Activated T-helper 1 cell treated with Interleukin-2 at 50 U/mL for 16 hours (primary cell): ENCODE results near the gene TTC39C.

ENCODE experiments used
- DNase-seq: peaks from one replicate; pipeline ENCODE4 v3.0.0-alpha.2; 2020; ENCODE audit warnings: low read depth

Gene TTC39C

DNA sequence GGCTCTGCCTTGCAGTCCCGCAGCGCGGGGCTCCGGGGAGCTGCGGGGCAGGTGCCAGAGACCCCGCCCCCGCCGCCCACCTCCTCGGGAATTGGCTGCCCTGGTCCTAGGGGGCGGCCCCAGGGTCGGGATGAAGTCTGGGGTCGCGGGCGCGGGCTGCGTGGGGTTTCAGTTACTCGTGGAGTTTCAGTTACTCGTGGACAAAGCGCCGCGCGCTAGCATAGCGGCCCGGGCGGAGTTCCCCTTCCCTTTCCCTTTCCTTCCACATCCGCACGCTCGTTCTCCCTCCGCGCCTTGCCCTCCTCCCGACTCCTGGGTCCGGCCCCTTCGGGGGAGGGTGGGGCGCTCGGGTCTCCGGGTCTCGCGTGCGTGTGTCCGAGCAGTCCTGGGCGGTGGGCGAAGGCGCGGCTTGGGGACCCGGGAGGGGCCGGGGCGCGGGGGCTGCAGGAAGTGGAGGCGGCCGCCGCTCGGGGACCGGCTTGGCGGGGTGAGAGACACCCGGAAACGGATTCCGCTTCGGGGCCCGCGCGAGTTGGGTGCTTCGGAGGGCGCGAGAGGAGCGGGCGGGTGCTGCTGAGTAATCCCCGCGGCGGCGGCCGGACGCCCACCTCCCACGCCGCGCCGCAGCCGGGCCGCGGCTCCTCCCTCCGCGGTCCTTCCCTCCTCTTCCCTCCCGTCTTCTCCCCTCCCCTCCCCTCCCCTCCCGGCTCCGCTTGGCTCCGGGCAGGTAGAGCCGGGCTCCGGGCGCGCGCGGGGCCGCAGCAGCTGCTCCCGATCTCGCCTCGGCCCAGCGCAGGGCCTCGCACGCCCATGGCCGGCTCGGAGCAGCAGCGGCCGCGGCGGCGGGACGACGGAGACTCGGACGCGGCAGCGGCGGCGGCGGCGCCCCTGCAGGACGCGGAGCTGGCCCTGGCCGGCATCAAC, at the start of gene TTC39C:
TSS of gene TTC39C (plus strand) at position 693 of the 924 bp plus-strand sequence. CDS start at position 811, 118 bp downstream.
- DNase-seq = peak; percentile 78

DNA sequence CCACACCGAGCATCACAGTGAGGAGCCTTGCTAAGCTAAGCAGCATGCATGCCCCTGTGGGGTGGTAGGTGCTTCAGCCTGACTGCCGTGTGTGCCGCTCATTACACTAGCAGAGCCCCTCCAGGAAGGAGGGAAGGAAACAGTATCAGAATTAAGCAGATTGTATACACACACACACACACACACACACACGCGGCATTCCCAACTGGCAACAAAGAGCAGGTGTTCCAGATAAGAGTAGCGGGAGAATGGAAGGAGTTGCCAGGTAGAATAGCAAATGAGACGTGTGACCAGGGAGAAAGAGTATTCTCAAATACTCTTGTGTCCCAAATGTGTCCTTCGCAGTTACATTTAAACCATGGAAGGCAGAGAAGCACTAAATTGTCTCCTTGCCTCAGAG, 47.6 kb upstream of the TTC39C start:
- DNase-seq = no peak

- no peak for DNase-seq
These were observed 47.0 kb upstream of the TTC39C start for GRCh38 chr18:23967321-23968089.

DNA sequence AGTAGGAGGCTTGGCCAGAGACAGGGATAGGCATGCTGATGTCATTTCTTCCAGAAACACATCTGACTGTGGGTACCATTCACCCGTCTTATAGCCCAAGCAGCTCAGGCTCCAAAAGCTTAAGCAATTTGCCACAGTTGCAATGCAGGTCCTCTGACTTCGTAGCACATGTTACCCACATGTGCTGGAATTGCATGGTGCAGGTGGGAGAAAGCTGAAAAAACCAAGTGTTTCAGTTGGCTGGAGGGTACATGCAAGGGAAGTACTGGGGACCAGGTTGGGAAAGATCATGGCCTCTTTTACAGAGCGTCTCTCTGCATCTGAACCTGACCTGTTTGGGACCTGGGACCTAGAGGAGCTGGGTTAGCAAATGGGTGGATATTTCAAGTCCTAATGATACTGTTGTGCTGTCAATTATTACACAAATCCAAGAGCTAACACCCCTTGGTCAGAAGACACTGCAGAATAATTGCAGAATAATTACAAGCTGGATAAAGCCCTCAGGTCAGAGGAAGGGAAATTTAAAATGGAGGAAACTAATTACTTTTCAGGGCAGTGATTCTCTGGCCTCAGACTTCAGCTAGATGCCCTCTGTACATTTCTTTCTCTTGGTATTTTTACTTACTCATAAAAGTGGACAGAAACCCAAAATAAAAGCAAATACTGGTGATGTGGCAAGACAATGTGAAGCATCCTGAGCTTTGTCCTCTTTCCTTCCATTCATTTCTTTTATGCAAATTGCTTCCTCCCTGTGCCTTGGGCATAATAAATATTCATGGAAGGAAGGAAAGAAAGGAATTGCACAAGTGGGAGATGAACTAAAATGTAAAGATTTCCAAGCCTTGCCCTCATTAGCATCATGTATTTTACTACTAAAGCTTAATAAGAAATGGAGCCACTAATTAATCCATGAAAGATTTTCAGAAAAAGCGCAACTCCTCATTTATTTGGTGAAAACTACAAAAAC, 45.6 kb upstream of the TTC39C start:
- DNase-seq = no peak

- no peak for DNase-seq
These were observed 44.9 kb upstream of the TTC39C start for GRCh38 chr18:23969664-23970063.

DNA sequence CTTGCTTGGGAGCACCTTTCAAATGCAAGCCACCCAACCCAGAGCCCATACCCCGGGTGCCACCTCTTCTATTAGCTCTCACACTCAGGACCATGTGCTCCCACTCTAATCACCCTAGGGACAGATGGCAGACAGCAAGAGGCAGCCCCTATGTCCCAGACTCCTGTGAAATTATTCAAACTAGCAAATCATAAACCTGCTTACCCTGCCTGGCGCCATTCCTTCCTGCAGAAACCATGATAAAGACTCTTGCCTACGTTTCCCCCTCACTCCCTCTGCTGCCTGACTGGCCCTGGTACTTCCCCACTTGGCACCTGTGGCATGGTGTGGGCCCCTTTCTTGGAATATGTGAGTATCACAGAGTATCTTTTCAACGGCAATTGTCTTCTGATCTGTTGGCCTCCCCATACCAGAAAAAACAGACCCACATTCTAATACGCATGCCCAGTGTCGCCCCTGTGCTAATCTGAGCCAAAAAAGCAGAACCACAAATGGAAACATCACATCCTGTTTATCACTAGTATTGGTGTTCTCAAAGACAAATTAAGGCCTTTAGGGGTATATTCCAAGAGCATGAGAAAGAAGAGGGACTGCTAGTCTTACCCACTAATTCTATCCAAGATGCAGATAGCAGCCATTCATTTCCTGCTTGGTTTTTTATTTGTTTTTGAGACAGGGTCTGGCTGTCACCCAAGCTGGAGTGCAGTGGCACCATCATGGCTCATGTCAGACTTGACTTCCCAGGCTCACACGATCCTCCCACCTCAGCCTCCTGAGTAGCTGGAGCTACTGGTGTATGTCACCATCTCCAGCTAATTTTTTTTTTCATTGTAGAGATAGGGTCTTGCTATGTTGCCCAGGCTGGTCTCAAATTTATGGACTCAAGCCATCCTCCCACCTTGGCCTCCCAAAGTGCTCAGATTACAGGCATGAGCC, 44.1 kb upstream of the TTC39C start:
- DNase-seq = peak; percentile 52

DNA sequence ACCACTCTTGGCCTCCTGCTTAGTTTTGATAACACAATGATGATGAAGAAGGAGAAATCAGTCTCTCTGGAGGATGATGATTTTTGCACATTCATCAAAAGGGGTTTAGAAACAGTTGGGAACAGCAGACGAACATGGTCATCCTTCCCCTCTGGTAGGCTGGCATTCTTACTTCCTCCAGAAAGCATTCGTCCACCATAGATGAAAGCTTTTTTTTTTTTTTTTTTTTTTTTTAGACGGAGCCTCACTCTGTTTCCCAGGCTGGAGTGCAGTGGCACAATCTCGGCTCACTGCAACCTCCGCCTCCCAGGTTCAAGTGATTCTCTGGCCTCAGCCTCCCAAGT, 43.5 kb upstream of the TTC39C start:
- DNase-seq = no peak

DNA sequence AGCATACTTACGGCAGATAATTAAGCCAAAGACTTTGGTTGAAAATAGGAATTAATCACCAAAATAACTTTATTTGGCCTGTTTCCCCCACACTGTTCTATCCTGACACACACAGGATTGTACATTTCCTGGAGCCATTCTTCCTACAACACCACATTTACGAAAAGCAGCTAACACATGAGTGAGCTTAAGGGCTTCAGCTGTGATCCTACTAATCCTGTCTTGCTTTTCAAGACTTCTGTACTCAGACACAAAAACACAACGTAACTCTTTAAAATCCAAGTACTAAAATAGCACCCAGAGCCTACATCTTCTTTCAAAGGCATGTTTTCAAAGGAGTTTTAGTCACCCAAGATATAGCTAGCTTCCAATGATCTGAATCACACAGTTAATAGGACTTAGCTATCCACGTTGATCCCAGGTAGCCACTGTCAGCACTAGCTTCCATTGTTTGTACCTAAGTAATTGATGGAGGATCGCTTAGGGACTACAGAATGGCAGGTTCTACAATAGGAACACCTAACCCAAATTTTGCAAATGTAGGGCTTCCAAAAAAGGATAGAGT, 42.8 kb upstream of the TTC39C start:
- DNase-seq = no peak

GRCh38 chr18:23972453-23972852, 42.1 kb upstream of the TTC39C start:
- peak; percentile 11 for DNase-seq

GRCh38 chr18:23977103-23977502, 37.5 kb upstream of the TTC39C start:
- no peak for DNase-seq

DNA sequence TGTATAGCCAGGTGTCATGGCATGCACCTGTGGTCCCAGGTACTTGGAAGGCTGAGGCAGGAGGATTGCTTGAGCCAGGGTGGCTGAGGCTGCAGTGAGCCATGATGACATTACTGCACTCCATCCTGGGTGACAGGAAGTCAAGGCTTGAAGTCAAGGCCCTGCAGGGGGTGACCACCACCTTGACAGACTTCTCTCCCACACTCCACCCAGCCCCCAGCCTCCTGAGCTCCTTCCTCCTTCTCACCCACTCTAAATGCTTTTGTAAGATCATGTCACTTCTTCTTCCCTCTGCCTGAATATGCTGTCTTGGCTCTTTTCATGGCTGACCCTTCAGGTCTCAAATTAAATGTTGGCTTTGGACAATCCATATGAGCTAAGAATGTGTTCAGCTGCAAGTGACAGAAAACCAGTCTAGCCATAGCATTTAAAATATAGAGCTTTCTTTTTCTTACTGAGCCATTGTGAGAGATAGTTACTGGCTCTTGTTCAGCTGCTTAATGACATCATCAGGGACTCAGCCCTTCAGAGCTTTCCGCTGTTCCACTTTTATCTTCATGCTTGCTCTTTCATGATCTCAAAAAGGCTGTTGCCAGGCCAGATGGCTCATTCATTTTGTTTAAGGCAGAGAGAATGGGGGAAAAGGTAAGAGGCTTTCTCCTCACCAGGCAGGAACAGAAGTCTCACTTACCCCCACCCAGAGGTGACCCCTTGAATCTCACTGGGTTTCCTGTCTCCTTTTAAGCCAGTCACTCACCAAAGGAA, 36.7 kb upstream of the TTC39C start:
- DNase-seq = no peak

- no peak for DNase-seq
These were observed 33.1 kb upstream of the TTC39C start for GRCh38 chr18:23981369-23981980.

DNA sequence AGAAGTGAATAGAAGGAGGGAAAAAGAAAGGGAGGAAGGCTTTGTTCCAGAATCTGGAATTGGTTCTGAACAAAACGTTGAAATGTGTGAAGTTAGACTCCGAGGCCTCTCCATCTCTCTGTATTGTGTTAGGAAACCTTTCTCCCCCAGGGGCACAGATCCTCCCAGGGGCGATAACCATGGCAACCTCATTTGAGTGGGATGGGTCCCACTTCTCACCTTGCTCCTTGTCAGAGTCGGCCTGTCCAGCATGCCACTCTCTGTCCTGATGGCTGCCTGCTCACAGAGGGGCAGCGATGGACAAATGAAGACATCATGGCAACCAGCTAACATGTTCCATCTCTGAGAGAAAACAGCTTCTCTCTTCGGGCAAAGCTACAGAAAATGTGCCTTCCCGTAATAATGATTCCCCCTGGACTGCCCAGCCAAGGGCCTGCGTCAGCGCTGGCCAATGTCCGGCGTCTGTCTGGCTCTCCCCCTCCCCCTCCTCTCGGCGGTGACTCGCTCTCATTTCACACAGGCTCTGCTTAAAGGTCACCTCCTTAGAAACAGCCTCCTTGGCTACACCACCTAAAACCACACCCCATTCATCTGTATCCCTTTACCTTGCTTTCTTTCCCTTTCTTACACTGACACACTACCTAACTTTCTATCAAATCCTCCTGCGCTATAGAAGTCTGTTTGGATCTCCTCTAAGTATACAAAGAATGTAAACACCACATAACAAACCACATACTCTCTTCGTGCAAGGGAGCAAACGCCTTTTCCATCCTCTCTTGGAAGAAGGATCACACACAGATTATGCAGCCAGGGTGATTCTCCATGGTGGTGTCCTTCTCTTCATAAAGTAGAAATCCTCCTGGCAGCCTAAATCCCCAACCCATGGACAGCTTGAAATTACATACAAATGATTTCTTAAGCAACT, 32.1 kb upstream of the TTC39C start:
- no peak for DNase-seq

- no peak for DNase-seq
These were observed 31.4 kb upstream of the TTC39C start for GRCh38 chr18:23983112-23983511.

- DNase-seq = no peak
These were observed 27.8 kb upstream of the TTC39C start for GRCh38 chr18:23986600-23987359.

DNA sequence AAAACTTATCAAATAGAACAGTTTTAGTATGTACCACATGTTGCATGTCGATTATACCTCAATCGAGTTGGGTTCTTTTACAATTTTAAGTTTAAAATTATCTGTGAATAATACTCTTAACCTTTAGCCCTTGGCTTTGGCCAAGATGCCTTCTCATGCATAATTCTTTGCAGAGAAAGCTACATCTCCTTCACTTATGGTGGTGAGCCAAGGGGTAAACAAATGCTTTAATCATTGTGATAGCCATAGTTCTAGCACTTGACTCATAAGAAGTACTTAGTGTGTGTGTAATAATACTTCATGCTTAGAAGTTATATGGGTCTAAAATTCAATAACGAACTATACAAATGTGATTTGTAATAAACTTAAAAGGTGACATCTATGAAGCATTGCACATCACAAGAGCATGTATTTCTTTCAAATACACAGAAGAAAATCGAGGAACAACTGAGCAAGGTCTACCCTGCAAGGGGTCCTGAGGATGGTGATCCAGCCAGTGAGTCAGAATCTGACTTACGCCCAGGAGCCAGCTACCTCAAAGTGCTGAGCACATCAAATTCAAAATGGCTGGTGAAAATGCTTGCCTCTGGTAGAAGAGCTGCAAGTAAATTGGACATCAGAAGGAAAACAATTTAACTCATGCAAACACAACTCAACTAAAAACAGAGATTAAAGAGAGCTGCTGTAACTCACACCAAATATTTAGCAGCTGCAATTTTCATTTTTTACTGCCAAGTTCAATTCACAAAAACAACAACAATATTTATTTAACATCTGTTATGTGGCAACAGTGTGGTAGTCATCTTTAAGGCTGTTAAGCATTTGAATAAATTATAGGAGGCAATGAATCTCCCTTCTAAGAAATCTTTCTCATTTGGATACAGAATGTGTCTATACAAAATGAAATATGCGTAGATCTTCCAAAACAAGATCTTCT, 23.8 kb upstream of the TTC39C start:
- DNase-seq = no peak
